HG03060 (cell line): ENCODE results near the gene POU3F3.

Experiments used
- ATAC-seq: cut with Tn5 transposase; IDR thresholded peaks from one replicate; pipeline ENCODE4 v1.9.1; 2021; ENCODE audit warnings: low read depth, moderate number of reproducible peaks; ENCODE audit not compliant: unreplicated experiment

Gene POU3F3

DNA sequence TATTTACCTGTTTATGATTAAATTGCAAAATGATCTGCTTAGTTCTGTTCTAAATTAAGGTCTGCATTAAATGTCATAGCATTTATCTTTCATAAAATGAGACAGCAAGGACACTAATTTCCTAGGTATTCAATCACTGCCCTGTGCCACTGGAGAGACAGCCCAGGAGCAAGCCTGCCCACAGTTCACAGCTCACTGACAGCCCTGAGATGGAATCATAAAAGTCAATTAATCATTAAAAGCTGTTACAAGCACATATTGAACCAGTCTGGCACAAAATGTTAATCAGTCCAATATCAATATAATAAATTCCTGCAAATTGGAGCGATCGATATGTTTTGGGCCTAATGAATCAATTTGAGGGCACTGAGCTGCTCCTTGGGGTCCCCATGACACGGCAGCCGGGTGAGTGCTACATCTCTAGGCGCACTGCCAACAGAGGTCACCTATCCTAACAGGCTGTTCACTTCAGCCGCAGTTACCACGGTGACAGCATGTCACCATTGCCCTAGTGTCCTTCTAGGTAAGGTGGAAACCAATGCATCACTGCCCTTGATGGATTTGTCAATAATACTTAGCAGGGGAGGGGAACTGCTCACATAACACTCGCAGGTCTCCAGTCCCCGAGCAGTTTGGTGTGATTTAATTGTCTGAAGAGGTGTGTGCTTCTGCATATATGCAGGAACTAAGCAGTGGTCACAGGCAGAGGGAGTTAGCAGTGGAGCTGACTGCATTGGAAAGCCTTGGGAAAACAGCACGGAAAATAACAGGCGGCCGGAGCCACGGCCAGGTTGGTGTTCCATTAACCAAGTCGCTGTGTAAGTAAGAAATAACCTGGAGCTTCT, 47.3 kb downstream of the POU3F3 start:
- ATAC-seq: no peak

DNA sequence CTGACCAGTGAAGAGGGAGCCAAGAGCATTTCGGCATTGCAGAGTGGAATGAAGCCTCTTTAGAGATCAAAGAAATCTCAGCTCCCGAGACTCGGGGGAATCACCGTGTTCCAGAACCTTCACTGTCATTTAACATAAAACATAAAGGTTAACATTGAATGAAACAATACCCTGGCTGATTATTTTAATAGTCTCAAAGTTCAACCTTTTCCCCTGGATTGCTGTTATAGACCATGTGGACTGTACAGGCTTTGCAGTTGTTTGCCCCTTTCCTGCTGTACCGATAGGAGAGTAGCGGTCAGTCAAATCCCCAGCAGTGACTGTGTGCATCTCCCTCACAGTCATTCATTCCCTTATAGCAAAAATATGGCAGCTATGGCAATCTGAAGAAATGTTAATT, 48.4 kb downstream of the POU3F3 start:
- no peak for ATAC-seq
